ENCODE measurements around the gene PITX3.
"Not testable (repeated sequence)": the region's sequence is repeated elsewhere in the genome, so short reads cannot be mapped to it uniquely, and the experiment has no call there.

The PITX3 gene

DNA sequence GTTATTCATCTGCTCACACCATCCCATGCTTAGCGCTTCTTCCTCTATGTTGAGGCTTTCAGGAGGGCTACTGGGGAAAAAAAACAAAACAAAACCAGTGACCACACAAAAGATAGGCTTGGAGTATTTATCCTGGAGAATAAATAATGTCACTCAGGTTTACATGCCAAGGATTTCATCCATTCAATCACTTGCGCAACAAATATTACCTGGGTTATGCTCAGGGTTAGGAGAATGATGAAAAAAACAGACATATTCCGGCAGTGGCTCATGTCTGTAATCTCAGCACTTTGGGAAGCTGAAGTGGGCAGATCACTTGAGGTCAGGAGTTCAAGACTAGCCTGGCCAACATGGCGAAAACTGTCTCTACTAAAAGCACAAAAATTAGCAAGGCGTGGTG lies 18.5 kb downstream of the PITX3 start:
- in situ Hi-C loops (cut with HindIII; ENCODE audit: low pct_ligation_motif_present, low sequenced_read_pairs) = loop anchor here (10.0 kb wide), 2 partner anchors 48 to 142 kb away; no protein-coding TSS in a partner anchor
- H3K27me3 ChIP-seq (replicated peaks) = no peaks in the 10 kb centered on the region
- no peak for TF ChIP-seq CTCF (IDR thresholded peaks at IDR 0.05; ENCODE audit: low read depth, low read length, missing control alignments)

DNA sequence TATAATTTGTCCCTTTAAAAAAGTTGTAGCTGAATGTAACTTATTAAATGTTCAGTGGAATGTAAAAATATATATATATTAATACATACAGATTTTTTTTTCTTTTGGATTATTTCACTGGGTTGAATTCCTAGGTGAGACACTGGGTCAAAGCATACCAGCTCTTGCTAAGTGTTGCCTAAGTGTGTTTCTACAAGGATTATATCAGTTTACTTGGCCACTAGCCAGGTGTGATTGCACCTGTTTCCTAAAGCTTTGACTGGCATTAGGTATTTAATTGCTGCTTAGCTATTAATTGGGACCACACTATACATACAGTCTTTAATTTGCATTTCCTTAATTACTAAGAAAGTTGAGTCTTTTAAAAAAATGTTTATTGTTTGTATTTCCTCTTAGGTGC lies 20.7 kb downstream of the PITX3 start:
- no peaks in the 10 kb centered on the region for H3K36me3 ChIP-seq (replicated peaks)
- no peak for DNase-seq
- no peak for TF ChIP-seq CTCF (IDR thresholded peaks at IDR 0.05; ENCODE audit: low read depth, low read length, missing control alignments)
- in situ Hi-C loops (cut with HindIII; ENCODE audit: low pct_ligation_motif_present, low sequenced_read_pairs) = loop anchor here (10.0 kb wide), 2 partner anchors 46 to 144 kb away; no protein-coding TSS in a partner anchor
- no peak overlapping the region for H3K27ac ChIP-seq
- no peaks in the 10 kb centered on the region for H3K27me3 ChIP-seq (replicated peaks)
- no peak overlapping the region for H3K4me3 ChIP-seq (ENCODE audit: low read depth, low read length)

More for the DNA sequence above, 18.5 kb downstream of the PITX3 start:
- no peak for DNase-seq
- no peak overlapping the region for H3K27ac ChIP-seq
- H3K4me3 ChIP-seq (ENCODE audit: low read depth, low read length) = no peak overlapping the region
- no peaks in the 10 kb centered on the region for H3K36me3 ChIP-seq (replicated peaks)

DNA sequence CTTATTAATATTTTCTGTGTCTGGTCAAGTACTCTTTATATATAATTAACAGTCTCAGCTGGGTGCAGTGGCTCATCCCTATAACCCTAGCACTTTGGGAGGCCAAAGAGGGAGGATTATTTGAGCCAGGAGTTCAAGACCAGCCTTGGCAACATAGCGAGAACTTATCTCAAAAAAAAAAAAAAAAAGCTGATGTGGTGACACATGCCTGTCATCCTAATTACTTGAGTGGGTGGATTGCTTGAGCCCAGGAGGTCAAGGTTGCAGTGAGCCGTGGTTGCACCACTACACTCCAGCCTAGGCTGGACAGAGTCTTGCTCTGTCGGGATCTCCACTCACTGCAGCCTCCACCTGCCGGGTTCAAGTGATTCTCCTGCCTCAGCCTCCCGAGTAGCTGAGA lies 21.9 kb downstream of the PITX3 start:
- Histone ChIP-seq H3K36me3 (replicated peaks) (no peaks in the 10 kb centered on the region), H3K27ac (no peak overlapping the region), H3K4me3 (ENCODE audit: low read depth, low read length) (no peak overlapping the region), H3K27me3 (replicated peaks) (no peaks in the 10 kb centered on the region)
- TF ChIP-seq CTCF (IDR thresholded peaks at IDR 0.05; ENCODE audit: low read depth, low read length, missing control alignments) = no peak
- no peak for DNase-seq
- in situ Hi-C loops (cut with HindIII; ENCODE audit: low pct_ligation_motif_present, low sequenced_read_pairs) = no loop called here

DNA sequence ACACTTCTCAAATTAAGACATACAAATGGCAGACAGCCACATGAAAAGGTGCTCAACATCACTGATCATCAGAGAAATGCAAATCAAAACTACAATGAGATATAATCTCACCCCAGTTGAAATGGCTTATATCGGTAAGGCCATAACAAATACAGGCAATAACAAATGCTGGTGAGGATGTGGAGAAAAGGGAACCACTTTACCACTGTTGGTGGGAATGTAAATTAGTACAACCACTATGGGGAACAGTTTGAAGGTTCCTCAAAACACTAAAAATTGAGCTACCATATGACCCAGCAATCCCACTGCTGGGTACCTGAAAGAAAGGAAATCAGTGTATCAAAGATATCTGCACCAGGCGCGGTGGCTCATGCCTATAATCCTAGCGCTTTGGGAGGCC lies 27.7 kb downstream of the PITX3 start:
- in situ Hi-C loops (cut with HindIII; ENCODE audit: low pct_ligation_motif_present, low sequenced_read_pairs); H3K36me3 ChIP-seq (replicated peaks); H3K27me3 ChIP-seq (replicated peaks); DNase-seq; H3K27ac ChIP-seq; H3K4me3 ChIP-seq (ENCODE audit: low read depth, low read length): not testable (repeated sequence)

DNA sequence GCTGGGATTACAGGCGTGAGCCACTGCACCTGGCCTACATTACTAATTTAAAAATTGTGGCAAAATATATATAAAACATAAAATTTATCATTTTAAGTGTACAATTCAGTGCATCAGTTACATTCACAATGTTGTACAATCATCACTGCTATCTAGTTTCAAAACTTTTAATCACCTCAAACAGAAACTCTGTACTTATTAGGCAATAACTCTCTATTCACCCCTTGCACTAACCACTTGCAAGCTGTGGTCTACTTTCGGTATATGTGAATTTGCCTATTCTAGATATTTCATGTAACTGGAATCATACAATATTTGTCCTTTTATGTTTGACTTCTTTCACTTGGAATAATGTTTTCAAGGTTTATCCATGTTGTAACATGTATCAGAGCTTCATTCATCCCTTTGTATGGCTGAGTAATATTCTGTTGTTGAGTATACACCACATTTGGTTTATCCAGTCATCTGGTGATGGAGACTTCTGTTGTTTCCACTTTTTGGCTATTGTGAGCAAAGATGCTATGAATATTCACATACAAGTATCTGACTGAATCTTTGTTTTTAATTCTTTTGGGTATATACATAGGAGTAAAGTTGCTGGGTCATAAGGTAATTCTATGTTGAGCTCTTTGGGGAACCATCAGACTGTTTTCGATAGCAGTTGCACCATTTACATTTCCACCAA lies 29.6 kb downstream of the PITX3 start:
- in situ Hi-C loops (cut with HindIII; ENCODE audit: low pct_ligation_motif_present, low sequenced_read_pairs) = no loop called here
- no peak for DNase-seq
- no peaks in the 10 kb centered on the region for H3K36me3 ChIP-seq (replicated peaks)
- no peaks in the 10 kb centered on the region for H3K27me3 ChIP-seq (replicated peaks)
- TF ChIP-seq CTCF (IDR thresholded peaks at IDR 0.05; ENCODE audit: low read depth, low read length, missing control alignments) = no peak
- H3K4me3 ChIP-seq (ENCODE audit: low read depth, low read length) = no peak overlapping the region
- no peak overlapping the region for H3K27ac ChIP-seq

GRCh38 chr10:102208311-102209035 lies 32.8 kb downstream of the PITX3 start:
- H3K36me3 ChIP-seq (replicated peaks) = no peaks in the 10 kb centered on the region
- in situ Hi-C loops (cut with HindIII; ENCODE audit: low pct_ligation_motif_present, low sequenced_read_pairs) = no loop called here
- no peak for DNase-seq
- H3K27me3 ChIP-seq (replicated peaks) = no peaks in the 10 kb centered on the region
- TF ChIP-seq CTCF (IDR thresholded peaks at IDR 0.05; ENCODE audit: low read depth, low read length, missing control alignments) = no peak
- H3K4me3 ChIP-seq (ENCODE audit: low read depth, low read length) = no peak overlapping the region
- H3K27ac ChIP-seq = no peak overlapping the region

Data from brain microvascular endothelial cell (primary cell).